NB4 (cell line): ENCODE measurements around the gene KNCN.
A peak's percentile ranks its signal among the peaks of the same experiment; 100 is the strongest.

Experiments used
- DNase-seq: peaks from one replicate; pipeline ENCODE4 v3.0.0; 2010; ENCODE audit warnings: low read depth
- H3K4me3 ChIP-seq: one replicate; pipeline ENCODE4 v1.5.1; 2011; ENCODE audit warnings: mild to moderate bottlenecking, low read depth, low read length, moderate library complexity
- MAX ChIP-seq: IDR thresholded peaks from 2 replicates; pipeline ENCODE4 v1.6.1; 2011; ENCODE audit warnings: low read depth, low read length
- MYC ChIP-seq: IDR thresholded peaks from 2 replicates; pipeline ENCODE4 v1.6.1; 2011; ENCODE audit warnings: low read depth, low read length
- POLR2A ChIP-seq: IDR thresholded peaks from 2 replicates; pipeline ENCODE4 v1.6.1; 2011; ENCODE audit warnings: mild to moderate bottlenecking; ENCODE audit not compliant: insufficient read length; ENCODE audit errors: extremely low read depth
- TF ChIP-seq, protein P1 (sequence below): IDR thresholded peaks from one replicate; pipeline ENCODE4 v1.5.1; 2012; ENCODE audit warnings: low read depth, low read length

The KNCN gene

DNA sequence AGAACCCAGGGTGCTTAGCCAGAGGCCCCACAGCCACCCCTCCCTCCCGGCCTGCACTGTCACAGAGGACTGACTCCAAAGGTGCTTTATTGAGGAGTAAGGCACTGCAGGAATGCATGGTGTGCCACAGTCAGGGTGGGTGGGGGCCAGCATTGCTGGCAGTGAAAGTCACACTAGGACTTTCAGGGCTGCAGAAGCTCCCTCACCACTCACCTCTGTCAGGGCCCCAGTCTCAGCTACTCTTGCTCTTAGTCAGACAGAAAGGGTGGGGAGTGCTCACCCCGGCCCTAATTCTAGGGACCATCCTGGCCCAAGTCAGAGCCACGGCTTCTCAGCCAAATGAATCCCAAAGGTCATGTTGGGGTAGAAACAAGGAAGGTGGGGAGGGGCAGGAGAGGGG, 19.4 kb downstream of the KNCN start:
- no peak for DNase-seq
- H3K4me3 ChIP-seq, result no peak overlapping the region
- no peak for TF ChIP-seq MYC

DNA sequence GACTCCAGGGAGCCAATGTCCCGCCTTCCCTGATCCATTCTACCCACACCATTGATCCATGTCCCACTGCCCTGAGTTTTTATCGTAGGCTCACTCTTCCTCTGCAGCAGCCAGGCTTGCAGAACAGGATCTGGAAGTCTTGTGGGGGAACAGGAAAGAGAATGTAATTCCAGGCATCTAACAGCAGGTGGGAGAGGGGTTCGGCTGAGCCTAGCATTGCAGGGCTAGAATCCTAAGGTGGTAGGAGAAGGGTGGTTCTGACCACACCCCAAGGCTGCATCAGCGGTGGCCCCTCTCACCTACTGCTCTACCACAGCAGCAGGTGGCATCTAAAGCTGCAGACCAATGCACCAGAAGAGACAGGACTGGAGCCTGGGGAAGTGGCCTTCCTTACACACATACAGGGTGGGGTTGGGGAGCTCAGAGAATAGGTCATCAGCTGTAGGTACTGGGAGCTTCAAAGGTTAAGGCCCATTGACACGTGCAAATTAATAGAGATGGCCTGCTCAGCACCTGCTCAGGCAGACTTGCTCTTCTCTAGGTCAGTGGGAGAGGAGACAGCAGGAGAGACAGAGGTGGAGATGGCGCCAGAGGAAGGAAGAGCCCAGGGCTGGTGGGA, 20.5 kb downstream of the KNCN start:
- no peak overlapping the region for H3K4me3 ChIP-seq
- no peak for DNase-seq
- TF ChIP-seq MAX, result no peak
- TF ChIP-seq POLR2A, result no peak
- TF ChIP-seq, protein P1, sequence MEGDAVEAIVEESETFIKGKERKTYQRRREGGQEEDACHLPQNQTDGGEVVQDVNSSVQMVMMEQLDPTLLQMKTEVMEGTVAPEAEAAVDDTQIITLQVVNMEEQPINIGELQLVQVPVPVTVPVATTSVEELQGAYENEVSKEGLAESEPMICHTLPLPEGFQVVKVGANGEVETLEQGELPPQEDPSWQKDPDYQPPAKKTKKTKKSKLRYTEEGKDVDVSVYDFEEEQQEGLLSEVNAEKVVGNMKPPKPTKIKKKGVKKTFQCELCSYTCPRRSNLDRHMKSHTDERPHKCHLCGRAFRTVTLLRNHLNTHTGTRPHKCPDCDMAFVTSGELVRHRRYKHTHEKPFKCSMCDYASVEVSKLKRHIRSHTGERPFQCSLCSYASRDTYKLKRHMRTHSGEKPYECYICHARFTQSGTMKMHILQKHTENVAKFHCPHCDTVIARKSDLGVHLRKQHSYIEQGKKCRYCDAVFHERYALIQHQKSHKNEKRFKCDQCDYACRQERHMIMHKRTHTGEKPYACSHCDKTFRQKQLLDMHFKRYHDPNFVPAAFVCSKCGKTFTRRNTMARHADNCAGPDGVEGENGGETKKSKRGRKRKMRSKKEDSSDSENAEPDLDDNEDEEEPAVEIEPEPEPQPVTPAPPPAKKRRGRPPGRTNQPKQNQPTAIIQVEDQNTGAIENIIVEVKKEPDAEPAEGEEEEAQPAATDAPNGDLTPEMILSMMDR, result no peak
- TF ChIP-seq MYC, result no peak

GRCh38 chr1:46530311-46530710, 21.1 kb downstream of the KNCN start:
- TF ChIP-seq POLR2A (no peak), MYC (no peak), MAX (no peak)
- TF ChIP-seq, protein P1, result no peak
- no peak overlapping the region for H3K4me3 ChIP-seq
- DNase-seq, result no peak

DNA sequence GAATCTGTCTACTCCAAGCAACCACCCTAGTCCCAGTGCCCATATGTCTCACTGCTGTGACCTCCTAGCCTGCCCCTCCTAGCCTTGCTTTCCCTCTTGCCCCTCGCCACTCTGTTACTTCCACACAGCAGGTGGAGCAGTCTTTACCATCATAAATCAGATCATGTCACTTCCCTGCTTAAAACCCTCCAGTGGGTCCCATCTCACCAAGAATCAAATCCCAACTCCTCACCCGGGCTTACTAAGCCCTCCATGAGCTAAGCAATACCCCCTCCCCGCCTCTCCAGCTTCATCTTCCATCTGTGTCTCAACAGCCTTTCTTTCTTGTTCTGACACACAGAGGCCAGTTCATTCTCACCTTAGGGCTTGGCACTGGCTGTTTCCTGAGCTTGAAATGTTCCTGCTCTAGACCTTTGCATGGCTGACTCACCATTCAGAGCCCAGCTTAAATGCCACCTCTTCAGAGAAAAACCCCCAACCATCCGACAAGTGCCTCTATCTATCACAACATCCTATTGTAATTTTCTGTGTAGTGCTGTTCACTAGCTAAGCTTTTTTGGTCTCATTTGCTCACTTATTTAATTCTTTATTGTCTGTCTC, 22.3 kb downstream of the KNCN start:
- no peak for TF ChIP-seq MYC
- TF ChIP-seq MAX, result no peak
- TF ChIP-seq POLR2A, result no peak
- TF ChIP-seq, protein P1, result no peak
- H3K4me3 ChIP-seq, result no peak overlapping the region
- DNase-seq, result no peak

DNA sequence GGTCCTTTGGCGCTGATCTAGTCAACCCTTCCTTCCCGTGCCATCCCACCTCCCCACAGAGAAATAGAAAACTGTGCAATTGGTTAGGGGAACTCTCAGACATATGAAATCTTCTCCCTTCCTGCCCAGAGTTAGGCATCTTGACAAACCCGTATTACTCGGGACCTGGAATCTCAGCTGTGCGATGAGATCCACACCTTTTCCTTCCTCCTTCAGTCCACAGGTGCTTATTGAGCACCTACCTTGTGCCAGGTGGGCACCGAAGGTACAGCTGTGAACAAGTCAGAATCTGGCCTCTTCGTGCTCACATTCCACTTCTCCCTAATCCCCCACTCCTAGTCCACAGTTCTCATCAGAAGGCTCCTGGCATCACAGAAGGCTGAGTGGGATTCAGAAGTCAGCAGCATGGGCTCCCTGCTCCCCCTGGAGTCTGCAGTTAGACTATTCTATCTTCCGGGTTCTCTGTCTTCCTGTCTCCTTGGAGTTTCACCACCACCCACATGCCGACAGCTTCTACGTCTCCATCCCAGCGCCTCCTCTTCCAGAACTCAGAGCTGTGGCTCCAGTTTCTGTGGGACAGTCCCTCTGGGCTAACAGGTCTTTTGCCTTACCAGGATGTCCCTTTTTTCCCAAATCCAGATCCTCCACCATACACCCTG, 23.0 kb downstream of the KNCN start:
- peak; percentile 25 for DNase-seq
- no peak overlapping the region for H3K4me3 ChIP-seq
- no peak for TF ChIP-seq MAX
- TF ChIP-seq, protein P1, result peak; percentile 16

GRCh38 chr1:46527474-46528296, 23.8 kb downstream of the KNCN start:
- peak; percentile 76 for DNase-seq
- TF ChIP-seq POLR2A (no peak), MYC (no peak; the same call in 1 of the 2 replicates), MAX (peak; percentile 78)
- TF ChIP-seq, protein P1, result peak; percentile 77
- H3K4me3 ChIP-seq, result no peak overlapping the region
